ENCODE data around the gene RIMS1. TPM values are rescaled to one million over a fixed set of nuclear protein-coding genes. Genes with fewer than 3 reads are reported as not detected.

RIMS1 gene
- total and polyA plus RNA-seq, 9 of the 15 experiments (the other 6 are each of a cell fraction or from before 2014, with no cell fraction given), result not detected

GRCh38 chr6:71979911-71980310 is 93.6 kb downstream of the RIMS1 start:
- CTCF ChIA-PET (ENCODE audit: low intra/inter-chr PET ratio), result no interaction called here
- FAIRE-seq, result no peak
- WGBS (ENCODE audit: insufficient coverage, low coverage, missing lambda C conversion rate), result 0% methylated on average over 2 of the region's 2 CpGs

More at GRCh38 chr6:71979911-71980310, 93.6 kb downstream of the RIMS1 start:
- Histone ChIP-seq H3K36me3 (ENCODE audit: control insufficient read depth, insufficient read depth, low read length) (no peaks in the 10 kb centered on the region), H3K9ac (ENCODE audit: insufficient read depth in 1 of 2, low read depth in 2 of 2, low read length in 2 of 2) (no peak overlapping the region), H3K27me3 (ENCODE audit: control insufficient read depth in 2 of 2, insufficient read depth in 2 of 2, low read length in 2 of 2) (no peaks in the 10 kb centered on the region), H3K79me2 (ENCODE audit: control insufficient read depth, insufficient read depth, low read length) (no peaks in the 10 kb centered on the region), H3K9me1 (ENCODE audit: control insufficient read depth, insufficient read depth, low read length) (no peaks in the 10 kb centered on the region), H3K4me1 (replicated peaks in 1 of 2; ENCODE audit: control insufficient read depth in 2 of 2, insufficient read depth in 2 of 2, low read length in 2 of 2) (no peaks in the 10 kb centered on the region), H3K4me3 (no peak overlapping the region), H3K27ac (ENCODE audit: extremely low read depth, low read depth, low read length) (no peak overlapping the region), H2AFZ (ENCODE audit: low read depth, low read length) (no peak overlapping the region), H3K9me3 (replicated peaks; ENCODE audit: control insufficient read depth, insufficient read depth, low read depth, low read length) (no peaks in the 10 kb centered on the region), H3K4me2 (ENCODE audit: insufficient read depth, low read length) (no peak overlapping the region), H4K20me1 (replicated peaks; ENCODE audit: control insufficient read depth, insufficient read depth, low read length) (no peaks in the 10 kb centered on the region)
- in situ Hi-C loops (cut with MboI), result no loop called here
- no peak for TF ChIP-seq ZNF592 (IDR thresholded peaks at IDR 0.05)
- no peak for TF ChIP-seq ZNF778 (CRISPR knock-in tag; IDR thresholded peaks at IDR 0.05)
- no peak for TF ChIP-seq FOXP1 (CRISPR knock-in tag; IDR thresholded peaks at IDR 0.05)
- no peak for TF ChIP-seq FUS (optimal IDR thresholded peaks at IDR 0.05; ENCODE audit: low read depth, low read length)
- TF ChIP-seq ARID1B (IDR thresholded peaks at IDR 0.05), result no peak
- TF ChIP-seq KDM5B (IDR thresholded peaks at IDR 0.05; ENCODE audit: insufficient replicate concordance, low read depth, low read length), result no peak
- TF ChIP-seq PRMT5 (CRISPR knock-in tag; IDR thresholded peaks at IDR 0.05), result no peak
- no peak for TF ChIP-seq CXXC5 (CRISPR knock-in tag; IDR thresholded peaks at IDR 0.05)
- no peak for TF ChIP-seq RFX1 (IDR thresholded peaks at IDR 0.05)
- no peak for TF ChIP-seq SNRNP70 (optimal IDR thresholded peaks at IDR 0.05; ENCODE audit: low read depth, low read length)
- TF ChIP-seq MXD1 (CRISPR knock-in tag; IDR thresholded peaks at IDR 0.05; ENCODE audit: borderline replicate concordance, poor library complexity, severe bottlenecking), result no peak
- no peak for TF ChIP-seq ATF1 (CRISPR knock-in tag; IDR thresholded peaks at IDR 0.05)
- no peak for TF ChIP-seq ATF1 (tag; IDR thresholded peaks at IDR 0.05)
- TF ChIP-seq HDAC2 (IDR thresholded peaks at IDR 0.05), result no peak
- TF ChIP-seq STAT5A (IDR thresholded peaks at IDR 0.05; ENCODE audit: borderline replicate concordance, low read length), result no peak
- no peak for TF ChIP-seq TEAD4 (IDR thresholded peaks at IDR 0.05; ENCODE audit: low read length)
- no peak for TF ChIP-seq TEAD4 (CRISPR knock-in tag; IDR thresholded peaks at IDR 0.05; ENCODE audit: borderline replicate concordance)
- no peak for TF ChIP-seq ZBTB5 (IDR thresholded peaks at IDR 0.05)
- POLR2A ChIA-PET, result no interaction called here
- DNase-seq (ENCODE audit: extremely low read depth in 1 of 4, low spot score in 3 of 4), result no peak
- ATAC-seq, result no peak
- intact Hi-C loops (cut with micrococcal nuclease), result no loop called here
- BruUV-seq (replicated peaks), result no TSS peak
